MCF 10A (cell line): ENCODE measurements around the gene CWF19L1. TPM values are rescaled to one million over a fixed set of nuclear protein-coding genes. Genes with fewer than 3 reads are reported as not detected.

Experiments used
- BruUV-seq: library from RNA; stranded (reverse); fragments of 400-500 nt; replicated peaks from 2 replicates; lab custom pipeline; 2021; lab: Mats Ljungman, UMichigan
- CTCF ChIA-PET: fragments of 300-600 bp; sonication (Branson Sonifier 250); formaldehyde crosslinking; extraction: SDS; loops from one replicate; lab custom pipeline; 2021; ENCODE audit warnings: antibody characterized with exemption, inconsistent platforms; lab: Yijun Ruan, JAX
- POLR2A ChIA-PET: fragments of 300-600, 350-650 bp; sonication (Branson Sonifier 250); formaldehyde crosslinking; extraction: SDS; loops from one replicate; lab custom pipeline; 2020; ENCODE audit warnings: antibody characterized with exemption, inconsistent platforms; lab: Yijun Ruan, JAX
- DNase-seq: peaks from one replicate; pipeline ENCODE4 v3.0.0-alpha.2; 2018; ENCODE audit not compliant: unreplicated experiment
- H3K27ac Mint-ChIP-seq: one replicate; pipeline ENCODE4 v1.8.0; 2022; ENCODE audit warnings: mild to moderate bottlenecking, low read depth, mixed read lengths; ENCODE audit not compliant: unreplicated experiment
- H3K27me3 Mint-ChIP-seq: one replicate; pipeline ENCODE4 v1.8.0; 2022; ENCODE audit warnings: mixed read lengths; ENCODE audit not compliant: insufficient read depth, unreplicated experiment
- H3K36me3 Mint-ChIP-seq: one replicate; pipeline ENCODE4 v1.8.0; 2022; ENCODE audit warnings: mild to moderate bottlenecking, moderate library complexity, mixed read lengths; ENCODE audit not compliant: insufficient read depth, unreplicated experiment
- H3K4me1 Mint-ChIP-seq: one replicate; pipeline ENCODE4 v1.8.0; 2022; ENCODE audit warnings: mixed read lengths; ENCODE audit not compliant: insufficient read depth, unreplicated experiment
- H3K4me3 Mint-ChIP-seq: one replicate; pipeline ENCODE4 v1.8.0; 2022; ENCODE audit warnings: mild to moderate bottlenecking, moderate library complexity, mixed read lengths; ENCODE audit not compliant: unreplicated experiment
- H3K9me3 Mint-ChIP-seq: one replicate; pipeline ENCODE4 v1.8.0; 2022; ENCODE audit warnings: mixed read lengths; ENCODE audit not compliant: unreplicated experiment
- intact Hi-C: fragments of 100-400 bp; cut with micrococcal nuclease; formaldehyde crosslinking; loops from 2 replicates; pipeline ENCODE4 v1.14.1; 2022
- total RNA-seq: library from RNA; stranded (reverse); gene quantifications from 2 replicates; pipeline ENCODE4 v1.2.3, GENCODE V29; 2022
- TF ChIP-seq, protein P1 (sequence below): fragments of 200-600 bp; IDR thresholded peaks from one replicate; pipeline ENCODE4 v1.8.0; 2022; ENCODE audit warnings: antibody characterized with exemption, mild to moderate bottlenecking; ENCODE audit not compliant: unreplicated experiment

The CWF19L1 gene
- total RNA-seq, 1 experiment from 2014 or later, result 24.4 TPM

GRCh38 chr10:100222529-100222928 lies 44.9 kb downstream of the CWF19L1 start:
- ChIA-PET CTCF (no interaction called here), POLR2A (no interaction called here)
- Mint-ChIP-seq H3K9me3 (no peaks in the 10 kb centered on the region), H3K27me3 (no peaks in the 10 kb centered on the region), H3K4me1 (peaks cover 3% of the 10 kb centered on the region), H3K36me3 (peaks cover 56% of the 10 kb centered on the region), H3K27ac (no peak overlapping the region), H3K4me3 (no peak overlapping the region)
- no peak for DNase-seq
- TF ChIP-seq, protein P1, sequence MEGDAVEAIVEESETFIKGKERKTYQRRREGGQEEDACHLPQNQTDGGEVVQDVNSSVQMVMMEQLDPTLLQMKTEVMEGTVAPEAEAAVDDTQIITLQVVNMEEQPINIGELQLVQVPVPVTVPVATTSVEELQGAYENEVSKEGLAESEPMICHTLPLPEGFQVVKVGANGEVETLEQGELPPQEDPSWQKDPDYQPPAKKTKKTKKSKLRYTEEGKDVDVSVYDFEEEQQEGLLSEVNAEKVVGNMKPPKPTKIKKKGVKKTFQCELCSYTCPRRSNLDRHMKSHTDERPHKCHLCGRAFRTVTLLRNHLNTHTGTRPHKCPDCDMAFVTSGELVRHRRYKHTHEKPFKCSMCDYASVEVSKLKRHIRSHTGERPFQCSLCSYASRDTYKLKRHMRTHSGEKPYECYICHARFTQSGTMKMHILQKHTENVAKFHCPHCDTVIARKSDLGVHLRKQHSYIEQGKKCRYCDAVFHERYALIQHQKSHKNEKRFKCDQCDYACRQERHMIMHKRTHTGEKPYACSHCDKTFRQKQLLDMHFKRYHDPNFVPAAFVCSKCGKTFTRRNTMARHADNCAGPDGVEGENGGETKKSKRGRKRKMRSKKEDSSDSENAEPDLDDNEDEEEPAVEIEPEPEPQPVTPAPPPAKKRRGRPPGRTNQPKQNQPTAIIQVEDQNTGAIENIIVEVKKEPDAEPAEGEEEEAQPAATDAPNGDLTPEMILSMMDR, result no peak
- no TSS peak for BruUV-seq
- intact Hi-C loops, result no loop called here

- TF ChIP-seq, protein P1, result no peak
- intact Hi-C loops, result no loop called here
- Mint-ChIP-seq H3K36me3 (peaks cover 69% of the 10 kb centered on the region), H3K4me1 (no peaks in the 10 kb centered on the region), H3K27me3 (no peaks in the 10 kb centered on the region), H3K9me3 (no peaks in the 10 kb centered on the region), H3K27ac (no peak overlapping the region), H3K4me3 (no peak overlapping the region)
- CTCF ChIA-PET, result interaction anchor here (0.7 kb wide), 1 partner anchor 226 kb away, joined by 3 read pairs; no protein-coding TSS in a partner anchor
- BruUV-seq, result no TSS peak
- DNase-seq, result no peak
- POLR2A ChIA-PET, result interaction anchor here (1.0 kb wide), 2 partner anchors 12 to 14 kb away, joined by 3 to 7 read pairs; no protein-coding TSS in a partner anchor
Measured at GRCh38 chr10:100216006-100216405, 51.4 kb downstream of the CWF19L1 start.

GRCh38 chr10:100209303-100209702 lies 58.1 kb downstream of the CWF19L1 start:
- peaks cover 56% of the 10 kb centered on the region for H3K36me3 Mint-ChIP-seq
- H3K9me3 Mint-ChIP-seq, result no peaks in the 10 kb centered on the region
- TF ChIP-seq, protein P1, result no peak
- BruUV-seq, result no TSS peak
- no peak overlapping the region for H3K4me3 Mint-ChIP-seq
- H3K27ac Mint-ChIP-seq, result no peak overlapping the region
- DNase-seq, result no peak
- CTCF ChIA-PET, result no interaction called here
- POLR2A ChIA-PET, result interaction anchor here (1.2 kb wide), 1 partner anchor 22 kb away, joined by 4 read pairs; no protein-coding TSS in a partner anchor
- intact Hi-C loops, result no loop called here
- no peaks in the 10 kb centered on the region for H3K4me1 Mint-ChIP-seq
- H3K27me3 Mint-ChIP-seq, result no peaks in the 10 kb centered on the region

DNA sequence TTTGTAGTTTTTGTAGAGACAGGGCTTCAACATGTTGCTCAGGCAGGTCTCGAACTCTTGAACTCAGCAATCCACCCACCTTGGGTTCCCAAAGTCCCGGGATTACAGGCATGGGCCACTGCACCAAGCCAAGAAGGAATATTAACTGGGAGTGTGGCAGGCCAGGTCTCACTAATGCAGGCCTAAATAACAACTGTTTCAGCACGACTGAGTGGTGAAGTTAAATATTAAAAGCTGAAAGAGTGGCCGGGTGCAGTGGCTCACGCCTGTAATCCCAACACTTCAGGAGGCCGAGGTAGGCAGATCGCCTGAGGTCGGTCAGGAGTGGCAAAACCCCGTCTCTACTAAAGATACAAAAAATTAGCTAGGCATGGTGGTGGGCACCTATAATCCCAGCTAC lies 59.2 kb downstream of the CWF19L1 start:
- intact Hi-C loops, result no loop called here
- no peak overlapping the region for H3K4me3 Mint-ChIP-seq
- BruUV-seq, result no TSS peak
- TF ChIP-seq, protein P1, result no peak
- peaks cover 55% of the 10 kb centered on the region for H3K36me3 Mint-ChIP-seq
- ChIA-PET CTCF (no interaction called here), POLR2A (interaction anchor here (1.2 kb wide), 1 partner anchor 21 kb away, joined by 4 read pairs; no protein-coding TSS in a partner anchor)
- no peaks in the 10 kb centered on the region for H3K4me1 Mint-ChIP-seq
- no peak for DNase-seq
- H3K9me3 Mint-ChIP-seq, result no peaks in the 10 kb centered on the region
- H3K27me3 Mint-ChIP-seq, result no peaks in the 10 kb centered on the region
- H3K27ac Mint-ChIP-seq, result no peak overlapping the region
